T1000 (cell line): Measurements from ENCODE around the gene SFI1.
"Not testable (repeated sequence)": the region's sequence is repeated elsewhere in the genome, so short reads cannot be mapped to it uniquely, and the experiment has no call there.

Source experiments
- DNase-seq: peaks from one replicate; lab custom pipeline; 2025; ENCODE audit warnings: mixed read lengths; lab: John Stamatoyannopoulos, UW

SFI1 gene

GRCh38 chr22:31637891-31638618 lies 141.7 kb downstream of the SFI1 start:
- no peak for DNase-seq

GRCh38 chr22:31639436-31640039 lies 143.2 kb downstream of the SFI1 start:
- DNase-seq = no peak

- peak; percentile 72 for DNase-seq
Measured at GRCh38 chr22:31646186-31647019, 150.1 kb downstream of the SFI1 start.

GRCh38 chr22:31647066-31647465 lies 150.7 kb downstream of the SFI1 start:
- DNase-seq = no peak

- DNase-seq = no peak
Measured at GRCh38 chr22:31647523-31648320, 151.4 kb downstream of the SFI1 start.

- DNase-seq = no peak
Measured at GRCh38 chr22:31650391-31650790, 154.1 kb downstream of the SFI1 start.

GRCh38 chr22:31651664-31652063 lies 155.3 kb downstream of the SFI1 start:
- no peak for DNase-seq

- DNase-seq = no peak
Measured at GRCh38 chr22:31652088-31652487, 155.8 kb downstream of the SFI1 start.

GRCh38 chr22:31652911-31653684 lies 156.8 kb downstream of the SFI1 start:
- no peak for DNase-seq

- DNase-seq = no peak
Measured at GRCh38 chr22:31653944-31654343, 157.6 kb downstream of the SFI1 start.

- no peak for DNase-seq
Measured at GRCh38 chr22:31654408-31654807, 158.1 kb downstream of the SFI1 start.

- DNase-seq = no peak
Measured at GRCh38 chr22:31659246-31659645, 162.9 kb downstream of the SFI1 start.

GRCh38 chr22:31660860-31661341 lies 164.6 kb downstream of the SFI1 start:
- not testable (repeated sequence) for DNase-seq

- peak; percentile 88 for DNase-seq
Measured at GRCh38 chr22:31661851-31662667, 165.7 kb downstream of the SFI1 start, which contains the start of gene PISD. Gene PISD (minus strand): TSS chr22:31662215. CDS start chr22:31662208, 7 bp downstream.

- no peak for DNase-seq
Measured at GRCh38 chr22:31662668-31663037, 166.3 kb downstream of the SFI1 start.
